HepG2 (cell line): ENCODE data around the gene CTSZ. TPM values are rescaled to one million over a fixed set of nuclear protein-coding genes. Genes with fewer than 3 reads are reported as not detected.

Experiments used
- AGO1 ChIP-seq: fragments of 200-400 bp; formaldehyde crosslinking; IDR thresholded peaks from 2 replicates; pipeline ENCODE4 v1.6.1; 2017; ENCODE audit warnings: mild to moderate bottlenecking, low read depth, low read length, moderate library complexity; ENCODE audit not compliant: poor library complexity, severe bottlenecking
- GATAD2A ChIP-seq: IDR thresholded peaks from 2 replicates; pipeline ENCODE4 v1.6.1; 2016
- HCFC1 ChIP-seq: fragments of 150-350 bp; IDR thresholded peaks from 2 replicates; pipeline ENCODE4 v1.6.1; 2014; ENCODE audit warnings: low read depth, low read length
- HMGA1 ChIP-seq: sonication (generic); formaldehyde crosslinking; conservative IDR thresholded peaks from 2 replicates; pipeline ENCODE4 v1.4.0; 2020; ENCODE audit warnings: missing genetic modification reagents
- KLF12 ChIP-seq: sonication (generic); formaldehyde crosslinking; IDR thresholded peaks from 2 replicates; pipeline ENCODE4 v1.4.0; 2020; ENCODE audit warnings: missing genetic modification reagents, borderline replicate concordance
- PATZ1 ChIP-seq: sonication (generic); formaldehyde crosslinking; IDR thresholded peaks from 2 replicates; pipeline ENCODE4 v1.4.0; 2020; ENCODE audit warnings: missing genetic modification reagents
- PHB2 ChIP-seq: fragments of 450-650 bp; IDR thresholded peaks from 2 replicates; pipeline ENCODE4 v1.6.1; 2018; ENCODE audit not compliant: partially characterized antibody
- SMC3 ChIP-seq: IDR thresholded peaks from 2 replicates; pipeline ENCODE4 v1.6.1; 2011; ENCODE audit warnings: low read length, improper control_type of control experiment
- SOX13 ChIP-seq, 3 experiments: fragments of 450-650 bp in 1 of 3; sonication (generic) in 1 of 3; formaldehyde crosslinking in 1 of 3; IDR thresholded peaks in 2 of 3; conservative IDR thresholded peaks in 1 of 3; 2 replicates each; pipeline versions ENCODE4 v1.5.0 to v1.6.1; 2016 to 2020; ENCODE audit warnings: antibody characterized with exemption in 1 of 3, mild to moderate bottlenecking in 1 of 3, missing compliant biosample characterization in 1 of 3, missing genetic modification reagents in 1 of 3, moderate library complexity in 1 of 3
- TFE3 ChIP-seq: IDR thresholded peaks from 2 replicates; pipeline ENCODE4 v1.6.1; 2016
- ZNF331 ChIP-seq: sonication (generic); formaldehyde crosslinking; IDR thresholded peaks from 2 replicates; pipeline ENCODE4 v1.4.0; 2020; ENCODE audit warnings: missing genetic modification reagents
- ZNF616 ChIP-seq: sonication (generic); formaldehyde crosslinking; IDR thresholded peaks from 2 replicates; pipeline ENCODE4 v1.5.0; 2020; ENCODE audit warnings: low read depth, mild to moderate bottlenecking, missing genetic modification reagents
- ZNF709 ChIP-seq: sonication (generic); formaldehyde crosslinking; IDR thresholded peaks from 2 replicates; pipeline ENCODE4 v1.5.0; 2020; ENCODE audit warnings: mild to moderate bottlenecking, missing genetic modification reagents
- polyA plus RNA-seq, 8 experiments: library from polyadenylated mRNA; depleted of rRNA in 3 of 8; stranded (reverse) in 7 of 8; unstranded in 1 of 8; fragments of >200 nt; fragmentation: Illumina TruSeq in 4 of 8; extraction: Trizol in 4 of 8; gene quantifications; 2 replicates each; pipeline versions ENCODE4 v1.2.1 to v1.2.3, GENCODE V29; 2011 to 2016; ENCODE audit warnings: low read depth in 4 of 8, missing spikeins in 1 of 8, mixed read lengths in 1 of 8; ENCODE audit not compliant: insufficient read depth in 1 of 8
- total RNA-seq, 5 experiments: library from RNA; depleted of rRNA; stranded (reverse); fragments of >200 nt; fragmentation: Illumina TruSeq; extraction: Trizol; gene quantifications; 2 replicates each; pipeline ENCODE4 v1.2.3, GENCODE V29; 2016; ENCODE audit warnings: low read depth in 1 of 5
- TF ChIP-seq, protein P1 (sequence below), 2 experiments: fragments of 450-650 bp in 1 of 2; sonication (generic) in 1 of 2; formaldehyde crosslinking in 1 of 2; IDR thresholded peaks; 2 replicates each; pipeline versions ENCODE4 v1.6.1 to v1.8.0; 2016 to 2022; ENCODE audit warnings: antibody characterized with exemption in 1 of 2, mild to moderate bottlenecking in 1 of 2, missing genetic modification reagents in 1 of 2
- TF ChIP-seq, protein P2 (sequence below): IDR thresholded peaks from 2 replicates; pipeline ENCODE4 v1.6.1; 2016; ENCODE audit warnings: missing compliant biosample characterization, missing genetic modification reagents, borderline replicate concordance

CTSZ gene
- total and polyA plus RNA-seq, 2 of the 13 experiments (the other 11 are each of a cell fraction or from before 2014, with no cell fraction given), result 0.33 TPM; not detected in 1

DNA sequence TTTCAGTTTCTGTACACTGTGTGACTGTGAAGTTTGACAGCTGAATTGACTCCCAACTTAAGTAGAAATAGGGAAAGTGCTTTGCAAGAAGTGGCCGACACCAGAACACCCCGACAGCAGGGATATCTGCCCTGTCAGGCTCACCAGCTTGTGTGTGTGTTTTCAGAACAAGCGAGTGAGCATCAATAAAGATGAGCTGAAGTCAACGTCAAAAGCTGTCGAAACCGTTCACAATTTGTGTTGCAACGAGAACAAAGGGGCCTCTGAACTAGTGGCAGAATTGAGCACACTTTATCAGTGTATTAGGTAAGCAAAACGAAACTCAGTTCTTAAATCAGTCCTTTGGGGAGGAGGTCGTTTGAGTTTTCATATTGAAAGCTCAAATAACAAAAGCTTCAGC, 15.3 kb downstream of the CTSZ start (continued):
- TF ChIP-seq PATZ1 (CRISPR knock-in tag) (0 out of 2 replicates have a peak, but pooled peaks have one; percentile 11), HCFC1 (no peak), PHB2 (no peak), GATAD2A (CRISPR knock-in tag) (peak; percentile 64), ZNF616 (CRISPR knock-in tag) (no peak), SOX13 (IDR thresholded peaks at IDR 0.05) (peak; percentile 24; the same call in 1 of the 2 replicates), SOX13 (CRISPR knock-in tag; conservative IDR thresholded peaks at IDR 0.05 in 1 of 2, IDR thresholded peaks at IDR 0.05 in 1 of 2) (peak in 1 of 2 experiments; percentile 81; a peak in 2 of 4 replicates), ZNF331 (CRISPR knock-in tag) (peak; percentile 33; the same call in 1 of the 2 replicates), HMGA1 (CRISPR knock-in tag) (no peak), ZNF709 (CRISPR knock-in tag) (0 out of 2 replicates have a peak, but pooled peaks have one; percentile 39), TFE3 (CRISPR knock-in tag) (no peak), SMC3 (0 out of 2 replicates have a peak, but pooled peaks have one; percentile 25), KLF12 (CRISPR knock-in tag) (no peak), AGO1 (no peak)
- TF ChIP-seq, protein P1, sequence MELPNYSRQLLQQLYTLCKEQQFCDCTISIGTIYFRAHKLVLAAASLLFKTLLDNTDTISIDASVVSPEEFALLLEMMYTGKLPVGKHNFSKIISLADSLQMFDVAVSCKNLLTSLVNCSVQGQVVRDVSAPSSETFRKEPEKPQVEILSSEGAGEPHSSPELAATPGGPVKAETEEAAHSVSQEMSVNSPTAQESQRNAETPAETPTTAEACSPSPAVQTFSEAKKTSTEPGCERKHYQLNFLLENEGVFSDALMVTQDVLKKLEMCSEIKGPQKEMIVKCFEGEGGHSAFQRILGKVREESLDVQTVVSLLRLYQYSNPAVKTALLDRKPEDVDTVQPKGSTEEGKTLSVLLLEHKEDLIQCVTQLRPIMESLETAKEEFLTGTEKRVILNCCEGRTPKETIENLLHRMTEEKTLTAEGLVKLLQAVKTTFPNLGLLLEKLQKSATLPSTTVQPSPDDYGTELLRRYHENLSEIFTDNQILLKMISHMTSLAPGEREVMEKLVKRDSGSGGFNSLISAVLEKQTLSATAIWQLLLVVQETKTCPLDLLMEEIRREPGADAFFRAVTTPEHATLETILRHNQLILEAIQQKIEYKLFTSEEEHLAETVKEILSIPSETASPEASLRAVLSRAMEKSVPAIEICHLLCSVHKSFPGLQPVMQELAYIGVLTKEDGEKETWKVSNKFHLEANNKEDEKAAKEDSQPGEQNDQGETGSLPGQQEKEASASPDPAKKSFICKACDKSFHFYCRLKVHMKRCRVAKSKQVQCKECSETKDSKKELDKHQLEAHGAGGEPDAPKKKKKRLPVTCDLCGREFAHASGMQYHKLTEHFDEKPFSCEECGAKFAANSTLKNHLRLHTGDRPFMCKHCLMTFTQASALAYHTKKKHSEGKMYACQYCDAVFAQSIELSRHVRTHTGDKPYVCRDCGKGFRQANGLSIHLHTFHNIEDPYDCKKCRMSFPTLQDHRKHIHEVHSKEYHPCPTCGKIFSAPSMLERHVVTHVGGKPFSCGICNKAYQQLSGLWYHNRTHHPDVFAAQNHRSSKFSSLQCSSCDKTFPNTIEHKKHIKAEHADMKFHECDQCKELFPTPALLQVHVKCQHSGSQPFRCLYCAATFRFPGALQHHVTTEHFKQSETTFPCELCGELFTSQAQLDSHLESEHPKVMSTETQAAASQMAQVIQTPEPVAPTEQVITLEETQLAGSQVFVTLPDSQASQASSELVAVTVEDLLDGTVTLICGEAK (IDR thresholded peaks at IDR 0.05), result no peak
- TF ChIP-seq, protein P1 (CRISPR knock-in tag; IDR thresholded peaks at IDR 0.05), result peak; percentile 50; the same call in 1 of the 2 replicates
- TF ChIP-seq, protein P2, sequence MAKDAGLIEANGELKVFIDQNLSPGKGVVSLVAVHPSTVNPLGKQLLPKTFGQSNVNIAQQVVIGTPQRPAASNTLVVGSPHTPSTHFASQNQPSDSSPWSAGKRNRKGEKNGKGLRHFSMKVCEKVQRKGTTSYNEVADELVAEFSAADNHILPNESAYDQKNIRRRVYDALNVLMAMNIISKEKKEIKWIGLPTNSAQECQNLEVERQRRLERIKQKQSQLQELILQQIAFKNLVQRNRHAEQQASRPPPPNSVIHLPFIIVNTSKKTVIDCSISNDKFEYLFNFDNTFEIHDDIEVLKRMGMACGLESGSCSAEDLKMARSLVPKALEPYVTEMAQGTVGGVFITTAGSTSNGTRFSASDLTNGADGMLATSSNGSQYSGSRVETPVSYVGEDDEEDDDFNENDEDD (CRISPR knock-in tag), result no peak
